HepG2 (cell line): Measurements from ENCODE around the gene NUDT22. TPM values are rescaled to one million over a fixed set of nuclear protein-coding genes. Genes with fewer than 3 reads are reported as not detected.

Experiments
- CBFB ChIP-seq: sonication (generic); formaldehyde crosslinking; IDR thresholded peaks from 2 replicates; pipeline ENCODE4 v1.4.0; 2020; ENCODE audit warnings: missing genetic modification reagents
- EHMT2 ChIP-seq: fragments of 200-600 bp; sonication (generic); IDR thresholded peaks from 2 replicates; pipeline ENCODE4 v1.7.0; 2017; ENCODE audit warnings: antibody characterized with exemption, low read depth, low read length, borderline replicate concordance
- GATAD2A ChIP-seq: IDR thresholded peaks from 2 replicates; pipeline ENCODE4 v1.6.1; 2016
- HDAC2 ChIP-seq: sonication (generic); formaldehyde crosslinking; IDR thresholded peaks from 2 replicates; pipeline ENCODE4 v1.4.0; 2020; ENCODE audit warnings: missing genetic modification reagents
- HINFP ChIP-seq: sonication (generic); formaldehyde crosslinking; IDR thresholded peaks from 2 replicates; pipeline ENCODE4 v1.4.0; 2020; ENCODE audit warnings: low read depth, mild to moderate bottlenecking, missing genetic modification reagents
- NR2F6 ChIP-seq, 2 experiments: IDR thresholded peaks; 2 replicates each; pipeline ENCODE4 v1.6.1; 2016; ENCODE audit warnings: antibody characterized with exemption in 1 of 2, mild to moderate bottlenecking in 1 of 2
- PHB2 ChIP-seq: fragments of 450-650 bp; IDR thresholded peaks from 2 replicates; pipeline ENCODE4 v1.6.1; 2018; ENCODE audit not compliant: partially characterized antibody
- SIX4 ChIP-seq: sonication (generic); formaldehyde crosslinking; IDR thresholded peaks from 2 replicates; pipeline ENCODE4 v1.4.0; 2020; ENCODE audit warnings: missing genetic modification reagents
- STAT5B ChIP-seq: sonication (generic); formaldehyde crosslinking; IDR thresholded peaks from 2 replicates; pipeline ENCODE4 v1.4.0; 2020; ENCODE audit warnings: missing genetic modification reagents
- THAP9 ChIP-seq: sonication (generic); formaldehyde crosslinking; IDR thresholded peaks from 2 replicates; pipeline ENCODE4; 2020; ENCODE audit warnings: missing genetic modification reagents, mild to moderate bottlenecking, borderline replicate concordance
- ZFYVE20 ChIP-seq: sonication (generic); formaldehyde crosslinking; IDR thresholded peaks from 2 replicates; pipeline ENCODE4 v1.8.0; 2023; ENCODE audit warnings: low read depth, mild to moderate bottlenecking, moderate library complexity, missing genetic modification reagents, borderline replicate concordance
- ZMYM2 ChIP-seq: sonication (generic); formaldehyde crosslinking; IDR thresholded peaks from 2 replicates; pipeline ENCODE4 v1.8.0; 2022; ENCODE audit warnings: mild to moderate bottlenecking, missing genetic modification reagents
- ZNF556 ChIP-seq: sonication (generic); formaldehyde crosslinking; IDR thresholded peaks from 2 replicates; pipeline ENCODE4 v1.4.0; 2020; ENCODE audit warnings: mild to moderate bottlenecking, missing genetic modification reagents, borderline replicate concordance
- ZNF749 ChIP-seq: sonication (generic); formaldehyde crosslinking; IDR thresholded peaks from 2 replicates; pipeline ENCODE4 v1.8.0; 2022; ENCODE audit warnings: mild to moderate bottlenecking, missing genetic modification reagents, moderate library complexity, borderline replicate concordance
- ZNF776 ChIP-seq: sonication (generic); formaldehyde crosslinking; IDR thresholded peaks from 2 replicates; pipeline ENCODE4 v1.4.0; 2020; ENCODE audit warnings: mild to moderate bottlenecking, missing genetic modification reagents
- ZNF883 ChIP-seq: sonication (generic); formaldehyde crosslinking; IDR thresholded peaks from 2 replicates; pipeline ENCODE4 v1.5.1; 2020; ENCODE audit warnings: mild to moderate bottlenecking, missing genetic modification reagents; ENCODE audit errors: not compliant biosample characterization
- ZSCAN31 ChIP-seq: sonication (generic); formaldehyde crosslinking; IDR thresholded peaks from 2 replicates; pipeline ENCODE4 v1.5.0; 2020; ENCODE audit warnings: low read depth, mild to moderate bottlenecking, missing genetic modification reagents
- polyA plus RNA-seq, 8 experiments: library from polyadenylated mRNA; depleted of rRNA in 3 of 8; stranded (reverse) in 7 of 8; unstranded in 1 of 8; fragments of >200 nt; fragmentation: Illumina TruSeq in 4 of 8; extraction: Trizol in 4 of 8; gene quantifications; 2 replicates each; pipeline versions ENCODE4 v1.2.1 to v1.2.3, GENCODE V29; 2011 to 2016; ENCODE audit warnings: low read depth in 4 of 8, missing spikeins in 1 of 8, mixed read lengths in 1 of 8; ENCODE audit not compliant: insufficient read depth in 1 of 8
- total RNA-seq, 5 experiments: library from RNA; depleted of rRNA; stranded (reverse); fragments of >200 nt; fragmentation: Illumina TruSeq; extraction: Trizol; gene quantifications; 2 replicates each; pipeline ENCODE4 v1.2.3, GENCODE V29; 2016; ENCODE audit warnings: low read depth in 1 of 5
- TF ChIP-seq, protein P1 (sequence below): sonication (generic); formaldehyde crosslinking; IDR thresholded peaks from 2 replicates; pipeline ENCODE4 v1.9.0; 2021; ENCODE audit warnings: mild to moderate bottlenecking, missing genetic modification reagents

NUDT22 gene
- total and polyA plus RNA-seq, 2 of the 13 experiments (the other 11 are each of a cell fraction or from before 2014, with no cell fraction given): 33.5 to 39.8 TPM

DNA sequence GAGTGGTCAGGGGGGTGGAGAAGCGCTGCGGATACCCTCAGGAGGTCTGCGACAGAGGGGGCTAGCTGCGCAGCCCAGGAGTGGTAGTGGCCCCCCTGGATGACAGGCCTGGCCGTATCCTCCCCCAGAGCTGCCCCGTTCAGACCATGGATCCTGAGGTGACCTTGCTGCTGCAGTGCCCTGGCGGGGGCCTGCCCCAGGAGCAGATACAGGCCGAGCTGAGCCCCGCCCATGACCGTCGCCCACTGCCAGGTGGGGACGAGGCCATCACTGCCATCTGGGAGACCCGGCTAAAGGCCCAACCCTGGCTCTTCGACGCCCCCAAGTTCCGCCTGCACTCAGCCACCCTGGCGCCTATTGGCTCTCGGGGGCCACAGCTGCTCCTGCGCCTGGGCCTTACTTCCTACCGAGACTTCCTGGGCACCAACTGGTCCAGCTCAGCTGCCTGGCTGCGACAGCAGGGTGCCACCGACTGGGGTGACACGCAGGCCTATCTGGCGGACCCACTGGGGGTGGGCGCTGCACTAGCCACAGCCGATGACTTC lies 505 bp downstream of the NUDT22 start (continued):
- TF ChIP-seq ZNF556 (CRISPR knock-in tag) (no peak), HINFP (CRISPR knock-in tag) (no peak), PHB2 (no peak), GATAD2A (CRISPR knock-in tag) (no peak), EHMT2 (no peak), SIX4 (CRISPR knock-in tag) (no peak), ZNF749 (CRISPR knock-in tag) (no peak), ZNF776 (no peak), ZFYVE20 (CRISPR knock-in tag) (0 out of 2 replicates have a peak, but pooled peaks have one; percentile 22), STAT5B (CRISPR knock-in tag) (no peak), ZMYM2 (no peak), ZNF883 (CRISPR knock-in tag) (no peak), NR2F6 (IDR thresholded peaks at IDR 0.05) (no peak), NR2F6 (CRISPR knock-in tag; IDR thresholded peaks at IDR 0.05) (no peak; the same call in 1 of the 2 replicates), HDAC2 (peak; percentile 31; the same call in 1 of the 2 replicates), CBFB (no peak), THAP9 (CRISPR knock-in tag) (peak; percentile 65; the same call in 1 of the 2 replicates), ZSCAN31 (CRISPR knock-in tag) (no peak)
- TF ChIP-seq, protein P1, sequence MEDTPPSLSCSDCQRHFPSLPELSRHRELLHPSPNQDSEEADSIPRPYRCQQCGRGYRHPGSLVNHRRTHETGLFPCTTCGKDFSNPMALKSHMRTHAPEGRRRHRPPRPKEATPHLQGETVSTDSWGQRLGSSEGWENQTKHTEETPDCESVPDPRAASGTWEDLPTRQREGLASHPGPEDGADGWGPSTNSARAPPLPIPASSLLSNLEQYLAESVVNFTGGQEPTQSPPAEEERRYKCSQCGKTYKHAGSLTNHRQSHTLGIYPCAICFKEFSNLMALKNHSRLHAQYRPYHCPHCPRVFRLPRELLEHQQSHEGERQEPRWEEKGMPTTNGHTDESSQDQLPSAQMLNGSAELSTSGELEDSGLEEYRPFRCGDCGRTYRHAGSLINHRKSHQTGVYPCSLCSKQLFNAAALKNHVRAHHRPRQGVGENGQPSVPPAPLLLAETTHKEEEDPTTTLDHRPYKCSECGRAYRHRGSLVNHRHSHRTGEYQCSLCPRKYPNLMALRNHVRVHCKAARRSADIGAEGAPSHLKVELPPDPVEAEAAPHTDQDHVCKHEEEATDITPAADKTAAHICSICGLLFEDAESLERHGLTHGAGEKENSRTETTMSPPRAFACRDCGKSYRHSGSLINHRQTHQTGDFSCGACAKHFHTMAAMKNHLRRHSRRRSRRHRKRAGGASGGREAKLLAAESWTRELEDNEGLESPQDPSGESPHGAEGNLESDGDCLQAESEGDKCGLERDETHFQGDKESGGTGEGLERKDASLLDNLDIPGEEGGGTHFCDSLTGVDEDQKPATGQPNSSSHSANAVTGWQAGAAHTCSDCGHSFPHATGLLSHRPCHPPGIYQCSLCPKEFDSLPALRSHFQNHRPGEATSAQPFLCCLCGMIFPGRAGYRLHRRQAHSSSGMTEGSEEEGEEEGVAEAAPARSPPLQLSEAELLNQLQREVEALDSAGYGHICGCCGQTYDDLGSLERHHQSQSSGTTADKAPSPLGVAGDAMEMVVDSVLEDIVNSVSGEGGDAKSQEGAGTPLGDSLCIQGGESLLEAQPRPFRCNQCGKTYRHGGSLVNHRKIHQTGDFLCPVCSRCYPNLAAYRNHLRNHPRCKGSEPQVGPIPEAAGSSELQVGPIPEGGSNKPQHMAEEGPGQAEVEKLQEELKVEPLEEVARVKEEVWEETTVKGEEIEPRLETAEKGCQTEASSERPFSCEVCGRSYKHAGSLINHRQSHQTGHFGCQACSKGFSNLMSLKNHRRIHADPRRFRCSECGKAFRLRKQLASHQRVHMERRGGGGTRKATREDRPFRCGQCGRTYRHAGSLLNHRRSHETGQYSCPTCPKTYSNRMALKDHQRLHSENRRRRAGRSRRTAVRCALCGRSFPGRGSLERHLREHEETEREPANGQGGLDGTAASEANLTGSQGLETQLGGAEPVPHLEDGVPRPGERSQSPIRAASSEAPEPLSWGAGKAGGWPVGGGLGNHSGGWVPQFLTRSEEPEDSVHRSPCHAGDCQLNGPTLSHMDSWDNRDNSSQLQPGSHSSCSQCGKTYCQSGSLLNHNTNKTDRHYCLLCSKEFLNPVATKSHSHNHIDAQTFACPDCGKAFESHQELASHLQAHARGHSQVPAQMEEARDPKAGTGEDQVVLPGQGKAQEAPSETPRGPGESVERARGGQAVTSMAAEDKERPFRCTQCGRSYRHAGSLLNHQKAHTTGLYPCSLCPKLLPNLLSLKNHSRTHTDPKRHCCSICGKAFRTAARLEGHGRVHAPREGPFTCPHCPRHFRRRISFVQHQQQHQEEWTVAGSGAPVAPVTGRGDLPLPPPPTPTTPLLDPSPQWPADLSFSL: no peak
